Ammon's horn (tissue), 1 donor: Measurements from ENCODE around the gene STUB1.

Source experiments
- DNase-seq: peaks from one replicate; pipeline ENCODE4 v3.0.0-alpha.2; 2016; ENCODE audit warnings: low spot score

Gene STUB1

GRCh38 chr16:694863-695354 lies 14.7 kb downstream of the STUB1 start:
- DNase-seq = no peak

- no peak for DNase-seq
Measured at GRCh38 chr16:695355-696089, 15.3 kb downstream of the STUB1 start.

GRCh38 chr16:698911-699671 lies 18.9 kb downstream of the STUB1 start:
- DNase-seq = no peak

GRCh38 chr16:700684-701584 lies 20.7 kb downstream of the STUB1 start:
- DNase-seq = no peak

GRCh38 chr16:702341-702740 lies 22.1 kb downstream of the STUB1 start:
- DNase-seq = no peak

GRCh38 chr16:703406-703805 lies 23.2 kb downstream of the STUB1 start:
- no peak for DNase-seq

GRCh38 chr16:704047-704446 lies 23.8 kb downstream of the STUB1 start:
- DNase-seq = no peak

- DNase-seq = no peak
Measured at GRCh38 chr16:704552-705380, 24.6 kb downstream of the STUB1 start.

- DNase-seq = peak; percentile 66
Measured at GRCh38 chr16:705431-706188, 25.4 kb downstream of the STUB1 start, which contains the start of gene FBXL16. Gene FBXL16, minus strand, starts transcription at chr16:705801. Its CDS starts 8,396 bp downstream, at chr16:697405.

GRCh38 chr16:706189-707061 lies 26.2 kb downstream of the STUB1 start:
- no peak for DNase-seq

- no peak for DNase-seq
Measured at GRCh38 chr16:707062-707538, 26.9 kb downstream of the STUB1 start.

- no peak for DNase-seq
Measured at GRCh38 chr16:708019-708418, 27.8 kb downstream of the STUB1 start.

- DNase-seq = no peak
Measured at GRCh38 chr16:708959-709358, 28.7 kb downstream of the STUB1 start.

- DNase-seq = peak; percentile 96
Measured at GRCh38 chr16:709566-710499, 29.6 kb downstream of the STUB1 start.

- DNase-seq = no peak
Measured at GRCh38 chr16:710500-711075, 30.4 kb downstream of the STUB1 start.

GRCh38 chr16:711084-711483 lies 30.9 kb downstream of the STUB1 start:
- no peak for DNase-seq

GRCh38 chr16:711548-712320 lies 31.5 kb downstream of the STUB1 start:
- DNase-seq = peak; percentile 85
